Fibroblast of villous mesenchyme (primary cell): Measurements from ENCODE around the gene UVRAG. TPM values are rescaled to one million over a fixed set of nuclear protein-coding genes. Genes with fewer than 3 reads are reported as not detected.

Experiments
- DNase-seq: peaks from one replicate; pipeline ENCODE4 v3.0.0-alpha.2; 2010; ENCODE audit warnings: low read depth
- H3K4me3 ChIP-seq: 2 replicates; pipeline ENCODE4 v1.5.1; 2011; ENCODE audit warnings: low read depth, mild to moderate bottlenecking, low read length
- total RNA-seq: library from RNA; depleted of rRNA; stranded (reverse); fragments of >200 nt; gene quantifications from 2 replicates; pipeline ENCODE4 v1.2.3, GENCODE V29; 2012
- TF ChIP-seq, protein P1 (sequence below): IDR thresholded peaks from 2 replicates; pipeline ENCODE4 v1.5.1; 2012; ENCODE audit warnings: low read depth, mild to moderate bottlenecking, low read length; ENCODE audit not compliant: insufficient read depth

UVRAG gene
- total RNA-seq, 1 donor, result 37.1 TPM

DNA sequence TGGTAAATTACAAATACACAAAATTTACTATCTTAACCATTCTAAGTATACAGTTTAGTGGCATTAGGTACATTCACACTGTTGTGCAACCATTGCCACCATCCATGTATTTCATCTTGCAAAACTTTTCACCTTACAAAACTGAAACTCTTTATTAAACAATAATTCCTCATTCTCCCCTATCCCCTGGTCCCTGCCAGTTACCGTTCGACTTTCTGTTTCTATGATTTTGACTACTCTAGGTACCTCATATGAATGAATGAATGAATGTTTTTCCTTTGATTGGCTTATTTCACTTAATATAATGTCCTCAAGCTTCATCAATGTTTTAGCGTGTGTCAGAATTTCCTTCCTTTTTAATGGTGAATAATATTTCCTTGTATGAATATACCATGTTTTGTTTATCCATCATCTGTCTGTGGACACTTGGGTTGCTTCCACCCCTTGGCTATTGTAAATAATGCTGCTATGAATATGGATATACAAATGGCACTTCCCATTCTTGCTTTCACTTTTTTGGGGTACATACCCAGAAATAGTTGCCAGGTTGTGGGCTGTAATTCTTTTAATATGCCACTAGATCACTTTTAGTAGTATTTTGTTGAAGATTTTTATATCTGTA lies 93.0 kb downstream of the UVRAG start:
- TF ChIP-seq, protein P1, sequence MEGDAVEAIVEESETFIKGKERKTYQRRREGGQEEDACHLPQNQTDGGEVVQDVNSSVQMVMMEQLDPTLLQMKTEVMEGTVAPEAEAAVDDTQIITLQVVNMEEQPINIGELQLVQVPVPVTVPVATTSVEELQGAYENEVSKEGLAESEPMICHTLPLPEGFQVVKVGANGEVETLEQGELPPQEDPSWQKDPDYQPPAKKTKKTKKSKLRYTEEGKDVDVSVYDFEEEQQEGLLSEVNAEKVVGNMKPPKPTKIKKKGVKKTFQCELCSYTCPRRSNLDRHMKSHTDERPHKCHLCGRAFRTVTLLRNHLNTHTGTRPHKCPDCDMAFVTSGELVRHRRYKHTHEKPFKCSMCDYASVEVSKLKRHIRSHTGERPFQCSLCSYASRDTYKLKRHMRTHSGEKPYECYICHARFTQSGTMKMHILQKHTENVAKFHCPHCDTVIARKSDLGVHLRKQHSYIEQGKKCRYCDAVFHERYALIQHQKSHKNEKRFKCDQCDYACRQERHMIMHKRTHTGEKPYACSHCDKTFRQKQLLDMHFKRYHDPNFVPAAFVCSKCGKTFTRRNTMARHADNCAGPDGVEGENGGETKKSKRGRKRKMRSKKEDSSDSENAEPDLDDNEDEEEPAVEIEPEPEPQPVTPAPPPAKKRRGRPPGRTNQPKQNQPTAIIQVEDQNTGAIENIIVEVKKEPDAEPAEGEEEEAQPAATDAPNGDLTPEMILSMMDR, result no peak
- H3K4me3 ChIP-seq, result no peak overlapping the region
- no peak for DNase-seq

GRCh38 chr11:75910426-75911145 lies 95.6 kb downstream of the UVRAG start:
- TF ChIP-seq, protein P1, result no peak
- DNase-seq, result no peak
- no peak overlapping the region for H3K4me3 ChIP-seq

GRCh38 chr11:75911459-75911858 lies 96.4 kb downstream of the UVRAG start:
- no peak for DNase-seq
- H3K4me3 ChIP-seq, result no peak overlapping the region
- TF ChIP-seq, protein P1, result no peak

DNA sequence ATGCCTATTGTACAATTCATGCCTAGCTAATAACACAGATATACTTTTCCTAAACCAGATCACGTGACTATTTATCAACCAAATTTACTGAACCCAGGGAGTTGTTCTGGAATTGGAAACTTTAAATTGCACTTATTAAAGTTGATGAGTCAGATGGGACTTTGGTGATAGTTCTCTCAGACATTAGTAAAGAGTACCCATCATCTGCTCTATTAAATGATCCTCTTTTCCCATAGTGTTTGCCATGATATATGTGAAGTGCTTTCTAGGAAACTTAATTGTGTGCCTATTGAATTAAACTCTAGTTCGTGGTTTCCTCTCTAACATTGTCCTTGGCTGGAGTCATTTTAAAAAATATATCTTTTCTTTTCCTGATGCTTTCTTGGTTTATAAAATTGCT lies 99.0 kb downstream of the UVRAG start:
- no peak for DNase-seq
- no peak overlapping the region for H3K4me3 ChIP-seq
- TF ChIP-seq, protein P1, result no peak

DNA sequence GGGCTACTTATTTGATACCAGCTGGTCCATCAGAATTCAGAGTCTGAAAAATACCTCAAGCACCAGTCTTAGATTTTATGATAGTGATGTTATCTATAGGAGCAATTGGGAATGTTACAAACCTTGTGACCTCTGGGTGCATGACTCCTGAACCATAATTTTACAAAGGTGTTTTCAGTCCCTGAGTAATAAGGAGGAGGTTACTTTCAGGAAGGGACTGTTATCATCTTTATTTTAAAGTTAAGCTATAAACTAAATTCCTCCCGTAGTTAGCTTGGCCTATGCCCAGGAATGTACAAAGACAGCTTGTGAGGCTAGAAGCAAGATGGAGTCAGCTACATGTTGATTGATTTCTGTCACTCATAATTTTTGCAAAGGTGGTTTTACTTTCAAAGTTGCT lies 101.9 kb downstream of the UVRAG start:
- TF ChIP-seq, protein P1, result no peak
- H3K4me3 ChIP-seq, result no peak overlapping the region
- no peak for DNase-seq

GRCh38 chr11:75918331-75918730 lies 103.3 kb downstream of the UVRAG start:
- TF ChIP-seq, protein P1, result no peak
- no peak overlapping the region for H3K4me3 ChIP-seq
- no peak for DNase-seq
